ENCODE data around the gene EVI5L.
A peak's percentile ranks its signal among the peaks of the same experiment; 100 is the strongest.
"Not testable (repeated sequence)": the region's sequence is repeated elsewhere in the genome, so short reads cannot be mapped to it uniquely, and the experiment has no call there.

Gene EVI5L

GRCh38 chr19:7829561-7830271, at the start of gene EVI5L:
Gene EVI5L (plus strand): TSS chr19:7830218. CDS start chr19:7846543, 16,325 bp downstream.
- peak; percentile 100 for DNase-seq (ENCODE audit: low spot score)

- no peak for DNase-seq (ENCODE audit: low spot score)
Observed at GRCh38 chr19:7781157-7781556, 48.9 kb upstream of the EVI5L start.

GRCh38 chr19:7783991-7784423, 46.0 kb upstream of the EVI5L start:
- DNase-seq (ENCODE audit: low spot score) = no peak

- no peak for DNase-seq (ENCODE audit: low spot score)
Observed at GRCh38 chr19:7784856-7785255, 45.2 kb upstream of the EVI5L start.

GRCh38 chr19:7787141-7787540, 42.9 kb upstream of the EVI5L start:
- no peak for DNase-seq (ENCODE audit: low spot score)

- no peak for DNase-seq (ENCODE audit: low spot score)
Observed at GRCh38 chr19:7787602-7788177, 42.3 kb upstream of the EVI5L start.

GRCh38 chr19:7788178-7788932, 41.7 kb upstream of the EVI5L start:
- no peak for DNase-seq (ENCODE audit: low spot score)

- DNase-seq (ENCODE audit: low spot score) = no peak
Observed at GRCh38 chr19:7788933-7789323, 41.1 kb upstream of the EVI5L start.

- DNase-seq (ENCODE audit: low spot score) = no peak
Observed at GRCh38 chr19:7789447-7789846, 40.6 kb upstream of the EVI5L start.

- DNase-seq (ENCODE audit: low spot score) = no peak
Observed at GRCh38 chr19:7790416-7790815, 39.6 kb upstream of the EVI5L start.

- no peak for DNase-seq (ENCODE audit: low spot score)
Observed at GRCh38 chr19:7792281-7792680, 37.7 kb upstream of the EVI5L start.

GRCh38 chr19:7792701-7793100, 37.3 kb upstream of the EVI5L start:
- DNase-seq (ENCODE audit: low spot score) = not testable (repeated sequence)

- no peak for DNase-seq (ENCODE audit: low spot score)
Observed at GRCh38 chr19:7793493-7793892, 36.5 kb upstream of the EVI5L start.

- DNase-seq (ENCODE audit: low spot score) = no peak
Observed at GRCh38 chr19:7795555-7796161, 34.4 kb upstream of the EVI5L start.

GRCh38 chr19:7799640-7800355, 30.2 kb upstream of the EVI5L start:
- peak; percentile 70 for DNase-seq (ENCODE audit: low spot score)

GRCh38 chr19:7801020-7801570, 28.9 kb upstream of the EVI5L start:
- no peak for DNase-seq (ENCODE audit: low spot score)

- DNase-seq (ENCODE audit: low spot score) = no peak
Observed at GRCh38 chr19:7806234-7806633, 23.8 kb upstream of the EVI5L start.

- DNase-seq (ENCODE audit: low spot score) = no peak
Observed at GRCh38 chr19:7806876-7807275, 23.1 kb upstream of the EVI5L start.

- DNase-seq (ENCODE audit: low spot score) = no peak
Observed at GRCh38 chr19:7808108-7808507, 21.9 kb upstream of the EVI5L start.

GRCh38 chr19:7811989-7812388, 18.0 kb upstream of the EVI5L start:
- no peak for DNase-seq (ENCODE audit: low spot score)

GRCh38 chr19:7815325-7815724, 14.7 kb upstream of the EVI5L start:
- DNase-seq (ENCODE audit: low spot score) = no peak

- not testable (repeated sequence) for DNase-seq (ENCODE audit: low spot score)
Observed at GRCh38 chr19:7816040-7816439, 14.0 kb upstream of the EVI5L start.

All from globus pallidus (tissue), 1 donor.